HepG2 (cell line): ENCODE results near the gene MFSD6.

Source experiments
- SETDB1 ChIP-seq: sonication (generic); formaldehyde crosslinking; IDR thresholded peaks from 2 replicates; pipeline ENCODE4 v1.5.1; 2020; ENCODE audit warnings: missing genetic modification reagents, mild to moderate bottlenecking, borderline replicate concordance
- TF ChIP-seq, protein P1 (sequence below): sonication (generic); formaldehyde crosslinking; IDR thresholded peaks from 2 replicates; pipeline ENCODE4 v1.8.1; 2022; ENCODE audit warnings: low read depth, mild to moderate bottlenecking, missing genetic modification reagents
- TF ChIP-seq, protein P2 (sequence below): sonication (generic); formaldehyde crosslinking; IDR thresholded peaks from 2 replicates; pipeline ENCODE4 v1.5.1; 2020; ENCODE audit warnings: mild to moderate bottlenecking, missing genetic modification reagents, moderate library complexity

- TF ChIP-seq, protein P1, sequence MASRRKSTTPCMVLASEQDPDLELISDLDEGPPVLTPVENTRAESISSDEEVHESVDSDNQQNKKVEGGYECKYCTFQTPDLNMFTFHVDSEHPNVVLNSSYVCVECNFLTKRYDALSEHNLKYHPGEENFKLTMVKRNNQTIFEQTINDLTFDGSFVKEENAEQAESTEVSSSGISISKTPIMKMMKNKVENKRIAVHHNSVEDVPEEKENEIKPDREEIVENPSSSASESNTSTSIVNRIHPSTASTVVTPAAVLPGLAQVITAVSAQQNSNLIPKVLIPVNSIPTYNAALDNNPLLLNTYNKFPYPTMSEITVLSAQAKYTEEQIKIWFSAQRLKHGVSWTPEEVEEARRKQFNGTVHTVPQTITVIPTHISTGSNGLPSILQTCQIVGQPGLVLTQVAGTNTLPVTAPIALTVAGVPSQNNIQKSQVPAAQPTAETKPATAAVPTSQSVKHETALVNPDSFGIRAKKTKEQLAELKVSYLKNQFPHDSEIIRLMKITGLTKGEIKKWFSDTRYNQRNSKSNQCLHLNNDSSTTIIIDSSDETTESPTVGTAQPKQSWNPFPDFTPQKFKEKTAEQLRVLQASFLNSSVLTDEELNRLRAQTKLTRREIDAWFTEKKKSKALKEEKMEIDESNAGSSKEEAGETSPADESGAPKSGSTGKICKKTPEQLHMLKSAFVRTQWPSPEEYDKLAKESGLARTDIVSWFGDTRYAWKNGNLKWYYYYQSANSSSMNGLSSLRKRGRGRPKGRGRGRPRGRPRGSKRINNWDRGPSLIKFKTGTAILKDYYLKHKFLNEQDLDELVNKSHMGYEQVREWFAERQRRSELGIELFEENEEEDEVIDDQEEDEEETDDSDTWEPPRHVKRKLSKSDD (CRISPR knock-in tag) = no peak
- TF ChIP-seq, protein P2, sequence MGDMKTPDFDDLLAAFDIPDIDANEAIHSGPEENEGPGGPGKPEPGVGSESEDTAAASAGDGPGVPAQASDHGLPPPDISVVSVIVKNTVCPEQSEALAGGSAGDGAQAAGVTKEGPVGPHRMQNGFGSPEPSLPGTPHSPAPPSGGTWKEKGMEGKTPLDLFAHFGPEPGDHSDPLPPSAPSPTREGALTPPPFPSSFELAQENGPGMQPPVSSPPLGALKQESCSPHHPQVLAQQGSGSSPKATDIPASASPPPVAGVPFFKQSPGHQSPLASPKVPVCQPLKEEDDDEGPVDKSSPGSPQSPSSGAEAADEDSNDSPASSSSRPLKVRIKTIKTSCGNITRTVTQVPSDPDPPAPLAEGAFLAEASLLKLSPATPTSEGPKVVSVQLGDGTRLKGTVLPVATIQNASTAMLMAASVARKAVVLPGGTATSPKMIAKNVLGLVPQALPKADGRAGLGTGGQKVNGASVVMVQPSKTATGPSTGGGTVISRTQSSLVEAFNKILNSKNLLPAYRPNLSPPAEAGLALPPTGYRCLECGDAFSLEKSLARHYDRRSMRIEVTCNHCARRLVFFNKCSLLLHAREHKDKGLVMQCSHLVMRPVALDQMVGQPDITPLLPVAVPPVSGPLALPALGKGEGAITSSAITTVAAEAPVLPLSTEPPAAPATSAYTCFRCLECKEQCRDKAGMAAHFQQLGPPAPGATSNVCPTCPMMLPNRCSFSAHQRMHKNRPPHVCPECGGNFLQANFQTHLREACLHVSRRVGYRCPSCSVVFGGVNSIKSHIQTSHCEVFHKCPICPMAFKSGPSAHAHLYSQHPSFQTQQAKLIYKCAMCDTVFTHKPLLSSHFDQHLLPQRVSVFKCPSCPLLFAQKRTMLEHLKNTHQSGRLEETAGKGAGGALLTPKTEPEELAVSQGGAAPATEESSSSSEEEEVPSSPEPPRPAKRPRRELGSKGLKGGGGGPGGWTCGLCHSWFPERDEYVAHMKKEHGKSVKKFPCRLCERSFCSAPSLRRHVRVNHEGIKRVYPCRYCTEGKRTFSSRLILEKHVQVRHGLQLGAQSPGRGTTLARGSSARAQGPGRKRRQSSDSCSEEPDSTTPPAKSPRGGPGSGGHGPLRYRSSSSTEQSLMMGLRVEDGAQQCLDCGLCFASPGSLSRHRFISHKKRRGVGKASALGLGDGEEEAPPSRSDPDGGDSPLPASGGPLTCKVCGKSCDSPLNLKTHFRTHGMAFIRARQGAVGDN (CRISPR knock-in tag) = no peak
- TF ChIP-seq SETDB1 (CRISPR knock-in tag) = no peak
These were observed 50.4 kb downstream of the MFSD6 start for GRCh38 chr2:190458352-190459107.
